MCF 10A (cell line): Measurements from ENCODE around the gene ACOXL. TPM values are rescaled to one million over a fixed set of nuclear protein-coding genes. Genes with fewer than 3 reads are reported as not detected.

Source experiments
- BruUV-seq: library from RNA; stranded (reverse); fragments of 400-500 nt; replicated peaks from 2 replicates; lab custom pipeline; 2021; lab: Mats Ljungman, UMichigan
- CTCF ChIA-PET: fragments of 300-600 bp; sonication (Branson Sonifier 250); formaldehyde crosslinking; extraction: SDS; loops from one replicate; lab custom pipeline; 2021; ENCODE audit warnings: antibody characterized with exemption, inconsistent platforms; lab: Yijun Ruan, JAX
- POLR2A ChIA-PET: fragments of 300-600, 350-650 bp; sonication (Branson Sonifier 250); formaldehyde crosslinking; extraction: SDS; loops from one replicate; lab custom pipeline; 2020; ENCODE audit warnings: antibody characterized with exemption, inconsistent platforms; lab: Yijun Ruan, JAX
- DNase-seq: peaks from one replicate; pipeline ENCODE4 v3.0.0-alpha.2; 2018; ENCODE audit not compliant: unreplicated experiment
- H3K27ac Mint-ChIP-seq: one replicate; pipeline ENCODE4 v1.8.0; 2022; ENCODE audit warnings: mild to moderate bottlenecking, low read depth, mixed read lengths; ENCODE audit not compliant: unreplicated experiment
- H3K27me3 Mint-ChIP-seq: one replicate; pipeline ENCODE4 v1.8.0; 2022; ENCODE audit warnings: mixed read lengths; ENCODE audit not compliant: insufficient read depth, unreplicated experiment
- H3K36me3 Mint-ChIP-seq: one replicate; pipeline ENCODE4 v1.8.0; 2022; ENCODE audit warnings: mild to moderate bottlenecking, moderate library complexity, mixed read lengths; ENCODE audit not compliant: insufficient read depth, unreplicated experiment
- H3K4me1 Mint-ChIP-seq: one replicate; pipeline ENCODE4 v1.8.0; 2022; ENCODE audit warnings: mixed read lengths; ENCODE audit not compliant: insufficient read depth, unreplicated experiment
- H3K4me3 Mint-ChIP-seq: one replicate; pipeline ENCODE4 v1.8.0; 2022; ENCODE audit warnings: mild to moderate bottlenecking, moderate library complexity, mixed read lengths; ENCODE audit not compliant: unreplicated experiment
- H3K9me3 Mint-ChIP-seq: one replicate; pipeline ENCODE4 v1.8.0; 2022; ENCODE audit warnings: mixed read lengths; ENCODE audit not compliant: unreplicated experiment
- intact Hi-C: fragments of 100-400 bp; cut with micrococcal nuclease; formaldehyde crosslinking; loops from 2 replicates; pipeline ENCODE4 v1.14.1; 2022
- total RNA-seq: library from RNA; stranded (reverse); gene quantifications from 2 replicates; pipeline ENCODE4 v1.2.3, GENCODE V29; 2022
- TF ChIP-seq, protein P1 (sequence below): fragments of 200-600 bp; IDR thresholded peaks from one replicate; pipeline ENCODE4 v1.8.0; 2022; ENCODE audit warnings: antibody characterized with exemption, mild to moderate bottlenecking; ENCODE audit not compliant: unreplicated experiment

ACOXL gene
- total RNA-seq, 1 experiment from 2014 or later: not detected

DNA sequence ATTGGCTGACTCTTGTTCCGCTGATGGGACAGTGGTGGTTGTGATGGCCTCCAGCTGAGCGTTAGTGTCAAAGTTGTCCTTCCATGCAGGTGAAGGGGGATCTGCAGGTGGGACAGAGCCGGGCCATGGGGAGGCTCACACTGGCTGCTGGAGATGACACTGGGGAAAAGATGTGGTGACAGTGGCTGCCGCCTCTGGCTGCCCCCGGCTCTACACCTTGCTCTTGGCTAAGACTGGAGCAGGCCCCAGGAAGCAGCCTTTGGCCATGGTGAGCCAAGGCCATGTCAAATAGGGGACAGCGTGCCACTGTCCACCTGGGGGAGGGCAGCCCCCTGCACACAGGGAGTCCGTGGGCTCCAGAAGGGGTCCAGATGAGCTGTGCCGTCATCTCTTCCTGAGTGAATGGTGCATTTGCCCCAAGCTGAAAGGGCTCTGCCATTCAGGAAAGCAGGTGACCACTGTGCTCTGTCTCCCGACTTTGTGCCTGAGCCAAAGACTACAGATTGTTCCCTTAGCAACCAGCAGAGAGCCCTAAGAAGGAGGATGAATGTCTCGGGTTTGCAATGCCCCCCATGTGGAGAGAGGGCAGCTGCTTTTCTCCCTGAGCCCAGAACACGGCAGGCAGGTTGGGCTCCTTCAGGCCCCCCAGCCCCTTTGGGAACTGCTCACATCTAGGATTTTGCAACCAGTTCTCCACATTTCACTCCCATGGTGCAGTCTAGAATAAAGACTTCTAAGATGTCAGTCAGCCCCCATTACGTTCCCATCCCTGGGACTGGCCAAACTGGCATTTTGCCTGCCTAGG, 309.2 kb downstream of the ACOXL start:
- Mint-ChIP-seq H3K27me3 (peaks cover 69% of the 10 kb centered on the region), H3K4me1 (no peaks in the 10 kb centered on the region), H3K9me3 (no peaks in the 10 kb centered on the region), H3K4me3 (no peak overlapping the region), H3K36me3 (peaks cover 6% of the 10 kb centered on the region), H3K27ac (no peak overlapping the region)
- intact Hi-C loops: no loop called here
- ChIA-PET POLR2A (no interaction called here), CTCF (no interaction called here)
- no TSS peak for BruUV-seq
- TF ChIP-seq, protein P1, sequence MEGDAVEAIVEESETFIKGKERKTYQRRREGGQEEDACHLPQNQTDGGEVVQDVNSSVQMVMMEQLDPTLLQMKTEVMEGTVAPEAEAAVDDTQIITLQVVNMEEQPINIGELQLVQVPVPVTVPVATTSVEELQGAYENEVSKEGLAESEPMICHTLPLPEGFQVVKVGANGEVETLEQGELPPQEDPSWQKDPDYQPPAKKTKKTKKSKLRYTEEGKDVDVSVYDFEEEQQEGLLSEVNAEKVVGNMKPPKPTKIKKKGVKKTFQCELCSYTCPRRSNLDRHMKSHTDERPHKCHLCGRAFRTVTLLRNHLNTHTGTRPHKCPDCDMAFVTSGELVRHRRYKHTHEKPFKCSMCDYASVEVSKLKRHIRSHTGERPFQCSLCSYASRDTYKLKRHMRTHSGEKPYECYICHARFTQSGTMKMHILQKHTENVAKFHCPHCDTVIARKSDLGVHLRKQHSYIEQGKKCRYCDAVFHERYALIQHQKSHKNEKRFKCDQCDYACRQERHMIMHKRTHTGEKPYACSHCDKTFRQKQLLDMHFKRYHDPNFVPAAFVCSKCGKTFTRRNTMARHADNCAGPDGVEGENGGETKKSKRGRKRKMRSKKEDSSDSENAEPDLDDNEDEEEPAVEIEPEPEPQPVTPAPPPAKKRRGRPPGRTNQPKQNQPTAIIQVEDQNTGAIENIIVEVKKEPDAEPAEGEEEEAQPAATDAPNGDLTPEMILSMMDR: no peak
- DNase-seq: no peak

GRCh38 chr2:111042261-111042660, 309.9 kb downstream of the ACOXL start:
- ChIA-PET CTCF (interaction anchor here (0.5 kb wide), 1 partner anchor 915 kb away, joined by 4 read pairs; no protein-coding TSS in a partner anchor), POLR2A (interaction anchor here (0.6 kb wide), 1 partner anchor 287 kb away, joined by 3 read pairs; no protein-coding TSS in a partner anchor)
- no TSS peak for BruUV-seq
- Mint-ChIP-seq H3K36me3 (peaks cover 4% of the 10 kb centered on the region), H3K27me3 (peaks cover 69% of the 10 kb centered on the region), H3K27ac (no peak overlapping the region), H3K9me3 (no peaks in the 10 kb centered on the region), H3K4me1 (no peaks in the 10 kb centered on the region), H3K4me3 (no peak overlapping the region)
- DNase-seq: no peak
- intact Hi-C loops: no loop called here
- TF ChIP-seq, protein P1: no peak

DNA sequence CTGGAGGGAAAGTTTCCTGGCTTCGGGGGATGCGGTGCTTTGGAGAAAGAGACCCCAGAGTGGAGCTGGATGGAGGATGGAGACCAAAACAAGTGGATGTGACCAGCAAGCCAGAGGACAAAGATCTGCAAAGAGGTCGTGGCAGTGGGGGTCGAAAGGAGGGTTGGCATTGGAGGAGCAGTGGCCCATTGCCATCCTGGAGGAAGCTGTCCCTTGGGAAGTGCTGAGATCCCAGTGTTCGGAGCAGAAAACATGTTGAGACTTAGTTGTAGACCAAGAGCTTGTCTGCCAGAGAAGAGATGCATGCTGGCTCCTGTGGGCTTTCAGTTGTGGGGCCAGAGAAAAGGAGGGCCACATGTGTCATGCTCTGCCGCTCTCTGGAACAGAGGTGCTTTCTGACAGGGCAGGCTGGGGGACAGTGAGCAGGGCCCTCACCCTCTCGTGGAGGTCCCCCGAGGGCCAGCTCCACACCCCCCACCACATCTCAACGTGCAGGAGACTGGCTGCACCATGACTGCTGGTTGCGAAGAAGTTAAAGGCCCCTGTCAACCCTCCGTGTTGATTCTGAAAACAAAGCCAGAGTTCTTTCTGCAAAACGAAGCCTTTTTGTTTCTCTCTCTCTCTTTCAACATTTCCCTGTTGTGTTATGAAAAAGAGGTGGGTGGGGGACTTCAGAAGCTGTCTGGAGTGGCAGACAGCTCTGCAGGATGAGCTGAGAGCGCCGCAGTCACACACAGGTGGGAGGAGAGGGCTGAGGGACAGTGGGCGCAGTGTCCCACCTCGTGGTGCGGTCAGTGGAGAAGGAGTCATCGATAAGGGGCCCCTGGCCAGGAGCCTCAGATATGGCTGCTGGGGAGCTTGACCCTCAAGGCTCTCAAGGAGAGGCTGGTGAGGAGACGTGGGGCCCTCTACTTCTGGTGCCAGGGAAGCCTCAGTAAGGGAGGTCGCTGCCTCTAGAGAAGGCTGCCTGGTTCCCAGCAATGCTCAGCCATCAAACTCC, 310.7 kb downstream of the ACOXL start:
- no peak for DNase-seq
- ChIA-PET POLR2A (interaction anchor here (0.6 to 1.4 kb wide), 2 partner anchors 12 to 288 kb away, joined by 3 read pairs; no protein-coding TSS in a partner anchor), CTCF (interaction anchor here (1.2 kb wide), 1 partner anchor 231 kb away, joined by 4 read pairs; no protein-coding TSS in a partner anchor)
- intact Hi-C loops: no loop called here
- Mint-ChIP-seq H3K9me3 (no peaks in the 10 kb centered on the region), H3K36me3 (peaks cover 4% of the 10 kb centered on the region), H3K4me3 (no peak overlapping the region), H3K4me1 (no peaks in the 10 kb centered on the region), H3K27ac (no peak overlapping the region), H3K27me3 (peaks cover 69% of the 10 kb centered on the region)
- no TSS peak for BruUV-seq
- TF ChIP-seq, protein P1: no peak
